ENCODE data around the gene GATAD2A. TPM values are rescaled to one million over a fixed set of nuclear protein-coding genes. Genes with fewer than 3 reads are reported as not detected.

Gene GATAD2A
- total and polyA plus RNA-seq, 9 of the 15 experiments (the other 6 are each of a cell fraction or from before 2014, with no cell fraction given) = 2.4 to 226 (median 44.2) TPM

DNA sequence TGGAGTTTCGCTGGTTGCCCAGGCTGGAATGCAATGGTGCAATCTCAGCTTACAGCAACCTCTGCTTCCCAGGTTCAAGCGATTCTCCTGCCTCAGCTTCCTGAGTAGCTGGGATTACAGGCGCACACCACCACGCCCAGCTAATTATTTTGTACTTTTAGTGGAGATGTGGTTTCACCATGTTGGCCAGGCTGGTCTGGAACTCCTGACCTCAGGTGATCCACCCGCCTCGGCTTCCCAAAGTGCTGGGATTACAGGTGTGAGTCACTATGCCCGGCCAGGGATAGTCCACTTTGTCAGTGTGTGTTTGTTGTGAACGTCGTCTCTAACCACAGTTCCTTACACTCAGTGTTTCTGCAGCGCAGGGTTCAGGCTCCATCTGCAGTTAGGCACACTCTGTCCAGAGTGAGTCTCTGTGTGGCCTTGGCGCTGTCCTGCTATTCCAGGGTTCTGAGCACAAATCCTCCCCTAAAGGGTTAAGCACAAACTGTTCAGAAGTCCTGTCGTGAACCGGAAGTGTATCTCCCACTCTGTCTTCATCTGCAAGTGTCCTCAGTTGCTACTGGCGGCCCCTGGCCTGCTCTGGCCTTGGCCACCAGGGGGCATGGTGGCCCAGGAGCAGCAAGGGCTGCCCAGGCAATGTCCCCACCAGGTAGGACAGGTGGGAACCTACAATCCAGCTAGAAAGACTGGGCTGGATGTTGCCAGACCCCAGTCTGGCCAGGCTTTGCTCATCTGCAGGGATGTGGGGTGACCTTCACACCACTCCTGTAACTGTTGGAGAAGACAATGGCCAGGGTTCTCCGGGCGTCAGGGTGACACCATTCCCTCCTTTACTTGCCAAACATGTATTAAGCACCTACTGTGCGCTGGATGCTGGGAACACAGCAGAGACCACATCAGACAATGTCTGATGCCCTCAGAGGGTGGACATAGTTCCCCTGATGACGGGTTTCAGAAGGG, 38.8 kb upstream of the GATAD2A start (continued):
- TF ChIP-seq POLR3G (IDR thresholded peaks at IDR 0.05; ENCODE audit: extremely low read depth, insufficient read length, insufficient replicate concordance) = no peak
- TF ChIP-seq MTA1 (IDR thresholded peaks at IDR 0.05; ENCODE audit: borderline replicate concordance) = peak; percentile 57; the same call in 1 of the 2 replicates
- no peak for TF ChIP-seq ZFP30 (CRISPR knock-in tag; IDR thresholded peaks at IDR 0.05; ENCODE audit: borderline replicate concordance)
- TF ChIP-seq EZH2 (IDR thresholded peaks at IDR 0.05; ENCODE audit: borderline replicate concordance, low read depth, low read length) = no peak
- TF ChIP-seq FOXM1 (IDR thresholded peaks at IDR 0.05; ENCODE audit: low read depth) = no peak
- no peak for TF ChIP-seq FOXM1 (CRISPR knock-in tag; IDR thresholded peaks at IDR 0.05; ENCODE audit: low read depth)
- 0 out of 2 replicates have a peak, but pooled peaks have one; percentile 29 for TF ChIP-seq CEBPG (CRISPR knock-in tag; IDR thresholded peaks at IDR 0.05)
- no peak for TF ChIP-seq CEBPG (tag; conservative IDR thresholded peaks at IDR 0.05 in 1 of 2, IDR thresholded peaks at IDR 0.05 in 1 of 2)
- TF ChIP-seq NRF1 (conservative IDR thresholded peaks at IDR 0.05 in 1 of 2, IDR thresholded peaks at IDR 0.05 in 1 of 2) = peak; percentile 20 to 21; a peak in 1 of 4 replicates
- no peak for TF ChIP-seq ZNF263 (CRISPR knock-in tag; IDR thresholded peaks at IDR 0.05; ENCODE audit: borderline replicate concordance)
- no peak for TF ChIP-seq ADNP (tag; IDR thresholded peaks at IDR 0.05)
- TF ChIP-seq, protein P1, sequence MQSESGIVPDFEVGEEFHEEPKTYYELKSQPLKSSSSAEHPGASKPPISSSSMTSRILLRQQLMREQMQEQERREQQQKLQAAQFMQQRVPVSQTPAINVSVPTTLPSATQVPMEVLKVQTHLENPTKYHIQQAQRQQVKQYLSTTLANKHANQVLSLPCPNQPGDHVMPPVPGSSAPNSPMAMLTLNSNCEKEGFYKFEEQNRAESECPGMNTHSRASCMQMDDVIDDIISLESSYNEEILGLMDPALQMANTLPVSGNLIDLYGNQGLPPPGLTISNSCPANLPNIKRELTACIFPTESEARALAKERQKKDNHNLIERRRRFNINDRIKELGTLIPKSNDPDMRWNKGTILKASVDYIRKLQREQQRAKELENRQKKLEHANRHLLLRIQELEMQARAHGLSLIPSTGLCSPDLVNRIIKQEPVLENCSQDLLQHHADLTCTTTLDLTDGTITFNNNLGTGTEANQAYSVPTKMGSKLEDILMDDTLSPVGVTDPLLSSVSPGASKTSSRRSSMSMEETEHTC (IDR thresholded peaks at IDR 0.05) = 0 out of 2 replicates have a peak, but pooled peaks have one; percentile 11
- TF ChIP-seq OTX1 (CRISPR knock-in tag; IDR thresholded peaks at IDR 0.05) = no peak
- TF ChIP-seq GTF2E2 (tag; IDR thresholded peaks at IDR 0.05) = no peak
- no peak for TF ChIP-seq KDM1A (IDR thresholded peaks at IDR 0.05)
- no peak for TF ChIP-seq ZNF347 (CRISPR knock-in tag; IDR thresholded peaks at IDR 0.05; ENCODE audit: low read depth)
- TF ChIP-seq, protein P2, sequence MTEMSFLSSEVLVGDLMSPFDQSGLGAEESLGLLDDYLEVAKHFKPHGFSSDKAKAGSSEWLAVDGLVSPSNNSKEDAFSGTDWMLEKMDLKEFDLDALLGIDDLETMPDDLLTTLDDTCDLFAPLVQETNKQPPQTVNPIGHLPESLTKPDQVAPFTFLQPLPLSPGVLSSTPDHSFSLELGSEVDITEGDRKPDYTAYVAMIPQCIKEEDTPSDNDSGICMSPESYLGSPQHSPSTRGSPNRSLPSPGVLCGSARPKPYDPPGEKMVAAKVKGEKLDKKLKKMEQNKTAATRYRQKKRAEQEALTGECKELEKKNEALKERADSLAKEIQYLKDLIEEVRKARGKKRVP (CRISPR knock-in tag; IDR thresholded peaks at IDR 0.05) = no peak
- no peak for TF ChIP-seq POLR2AphosphoS2 (IDR thresholded peaks at IDR 0.05; ENCODE audit: low read length)
- TF ChIP-seq DIDO1 (tag; IDR thresholded peaks at IDR 0.05; ENCODE audit: low read depth) = 0 out of 2 replicates have a peak, but pooled peaks have one; percentile 20
- no peak for TF ChIP-seq ERF (CRISPR knock-in tag; IDR thresholded peaks at IDR 0.05)
- TF ChIP-seq, protein P3, sequence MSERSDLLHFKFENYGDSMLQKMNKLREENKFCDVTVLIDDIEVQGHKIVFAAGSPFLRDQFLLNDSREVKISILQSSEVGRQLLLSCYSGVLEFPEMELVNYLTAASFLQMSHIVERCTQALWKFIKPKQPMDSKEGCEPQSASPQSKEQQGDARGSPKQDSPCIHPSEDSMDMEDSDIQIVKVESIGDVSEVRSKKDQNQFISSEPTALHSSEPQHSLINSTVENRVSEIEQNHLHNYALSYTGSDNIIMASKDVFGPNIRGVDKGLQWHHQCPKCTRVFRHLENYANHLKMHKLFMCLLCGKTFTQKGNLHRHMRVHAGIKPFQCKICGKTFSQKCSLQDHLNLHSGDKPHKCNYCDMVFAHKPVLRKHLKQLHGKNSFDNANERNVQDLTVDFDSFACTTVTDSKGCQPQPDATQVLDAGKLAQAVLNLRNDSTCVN (CRISPR knock-in tag; IDR thresholded peaks at IDR 0.05) = no peak
- no peak for TF ChIP-seq ZNF586 (CRISPR knock-in tag; conservative IDR thresholded peaks at IDR 0.05)
- TF ChIP-seq, protein P4, sequence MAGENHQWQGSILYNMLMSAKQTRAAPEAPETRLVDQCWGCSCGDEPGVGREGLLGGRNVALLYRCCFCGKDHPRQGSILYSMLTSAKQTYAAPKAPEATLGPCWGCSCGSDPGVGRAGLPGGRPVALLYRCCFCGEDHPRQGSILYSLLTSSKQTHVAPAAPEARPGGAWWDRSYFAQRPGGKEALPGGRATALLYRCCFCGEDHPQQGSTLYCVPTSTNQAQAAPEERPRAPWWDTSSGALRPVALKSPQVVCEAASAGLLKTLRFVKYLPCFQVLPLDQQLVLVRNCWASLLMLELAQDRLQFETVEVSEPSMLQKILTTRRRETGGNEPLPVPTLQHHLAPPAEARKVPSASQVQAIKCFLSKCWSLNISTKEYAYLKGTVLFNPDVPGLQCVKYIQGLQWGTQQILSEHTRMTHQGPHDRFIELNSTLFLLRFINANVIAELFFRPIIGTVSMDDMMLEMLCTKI (IDR thresholded peaks at IDR 0.05; ENCODE audit: partially characterized antibody) = no peak
- TF ChIP-seq SP2 (IDR thresholded peaks at IDR 0.05; ENCODE audit: extremely low read depth, low read depth, low read length, poor library complexity, severe bottlenecking) = no peak
